Measurements from ENCODE around the gene SEMA4D.
A peak's percentile ranks its signal among the peaks of the same experiment; 100 is the strongest.

Gene SEMA4D

DNA sequence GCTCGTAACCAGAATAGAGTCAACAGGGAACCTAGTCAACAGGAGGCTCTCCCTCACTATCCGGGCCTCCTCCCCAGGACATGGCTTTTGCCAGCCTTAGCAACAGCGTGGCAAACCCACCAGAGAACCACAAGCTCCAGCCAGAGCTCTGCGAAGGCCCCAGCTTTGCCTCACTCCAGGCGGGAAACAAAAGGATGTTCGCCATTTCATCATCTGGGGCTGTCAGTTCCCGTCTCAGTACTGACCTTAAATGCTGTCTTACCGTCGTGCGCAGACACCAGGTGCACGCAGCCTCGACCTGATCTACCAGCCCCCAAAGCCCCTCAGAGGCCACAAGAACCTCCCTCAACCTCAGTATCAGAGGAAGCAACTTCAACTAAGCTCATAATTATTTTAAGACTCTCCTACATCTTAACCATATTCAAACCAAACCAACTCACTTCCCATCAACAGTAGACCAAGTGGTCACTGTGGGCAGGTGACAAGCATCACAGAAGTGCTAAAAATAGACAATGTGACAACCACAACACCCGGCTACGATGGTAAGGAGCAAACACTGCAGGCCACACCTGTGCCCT is 71.4 kb downstream of the SEMA4D start:
- H3K4me1 Mint-ChIP-seq, result no peaks in the 10 kb centered on the region
- no peaks in the 10 kb centered on the region for H3K36me3 Mint-ChIP-seq (ENCODE audit: low read depth)
- H3K9me3 Mint-ChIP-seq, result no peaks in the 10 kb centered on the region
- no peak overlapping the region for H3K4me3 Mint-ChIP-seq
- no peaks in the 10 kb centered on the region for H3K27me3 Mint-ChIP-seq (ENCODE audit: low read depth)
- TF ChIP-seq, protein P1, sequence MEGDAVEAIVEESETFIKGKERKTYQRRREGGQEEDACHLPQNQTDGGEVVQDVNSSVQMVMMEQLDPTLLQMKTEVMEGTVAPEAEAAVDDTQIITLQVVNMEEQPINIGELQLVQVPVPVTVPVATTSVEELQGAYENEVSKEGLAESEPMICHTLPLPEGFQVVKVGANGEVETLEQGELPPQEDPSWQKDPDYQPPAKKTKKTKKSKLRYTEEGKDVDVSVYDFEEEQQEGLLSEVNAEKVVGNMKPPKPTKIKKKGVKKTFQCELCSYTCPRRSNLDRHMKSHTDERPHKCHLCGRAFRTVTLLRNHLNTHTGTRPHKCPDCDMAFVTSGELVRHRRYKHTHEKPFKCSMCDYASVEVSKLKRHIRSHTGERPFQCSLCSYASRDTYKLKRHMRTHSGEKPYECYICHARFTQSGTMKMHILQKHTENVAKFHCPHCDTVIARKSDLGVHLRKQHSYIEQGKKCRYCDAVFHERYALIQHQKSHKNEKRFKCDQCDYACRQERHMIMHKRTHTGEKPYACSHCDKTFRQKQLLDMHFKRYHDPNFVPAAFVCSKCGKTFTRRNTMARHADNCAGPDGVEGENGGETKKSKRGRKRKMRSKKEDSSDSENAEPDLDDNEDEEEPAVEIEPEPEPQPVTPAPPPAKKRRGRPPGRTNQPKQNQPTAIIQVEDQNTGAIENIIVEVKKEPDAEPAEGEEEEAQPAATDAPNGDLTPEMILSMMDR (IDR thresholded peaks at IDR 0.05; ENCODE audit: unreplicated experiment in 3 of 3), result no peak
- peak overlapping the region in 1 of 3 experiments; percentile 20 for H3K27ac Mint-ChIP-seq

DNA sequence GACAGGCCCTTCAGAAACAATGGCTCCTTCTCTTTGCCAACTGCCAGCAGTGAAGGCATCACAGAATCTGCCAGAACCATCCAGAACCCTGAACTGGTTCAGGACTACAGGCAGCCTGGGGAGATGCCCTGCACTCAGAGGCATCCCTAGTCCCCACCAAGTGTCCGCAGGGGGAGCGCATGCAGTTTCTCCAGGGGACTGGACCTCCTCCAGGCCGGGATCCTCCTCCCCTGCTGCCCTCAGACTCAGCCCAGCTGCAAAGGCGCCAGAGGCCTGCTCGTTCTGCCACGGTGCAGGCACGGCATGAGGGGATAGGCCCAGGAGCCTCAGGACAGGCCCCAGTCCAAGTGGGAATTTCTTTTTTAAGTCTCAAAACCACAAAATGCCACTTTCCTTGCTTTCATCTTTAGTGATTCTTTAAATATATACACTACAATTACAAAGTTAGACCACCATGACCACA is 72.0 kb downstream of the SEMA4D start:
- Mint-ChIP-seq H3K4me1 (no peaks in the 10 kb centered on the region), H3K4me3 (no peak overlapping the region), H3K27me3 (ENCODE audit: low read depth) (no peaks in the 10 kb centered on the region), H3K9me3 (no peaks in the 10 kb centered on the region), H3K27ac (no peak overlapping the region), H3K36me3 (ENCODE audit: low read depth) (no peaks in the 10 kb centered on the region)
- TF ChIP-seq, protein P1 (IDR thresholded peaks at IDR 0.05; ENCODE audit: unreplicated experiment in 3 of 3), result no peak

DNA sequence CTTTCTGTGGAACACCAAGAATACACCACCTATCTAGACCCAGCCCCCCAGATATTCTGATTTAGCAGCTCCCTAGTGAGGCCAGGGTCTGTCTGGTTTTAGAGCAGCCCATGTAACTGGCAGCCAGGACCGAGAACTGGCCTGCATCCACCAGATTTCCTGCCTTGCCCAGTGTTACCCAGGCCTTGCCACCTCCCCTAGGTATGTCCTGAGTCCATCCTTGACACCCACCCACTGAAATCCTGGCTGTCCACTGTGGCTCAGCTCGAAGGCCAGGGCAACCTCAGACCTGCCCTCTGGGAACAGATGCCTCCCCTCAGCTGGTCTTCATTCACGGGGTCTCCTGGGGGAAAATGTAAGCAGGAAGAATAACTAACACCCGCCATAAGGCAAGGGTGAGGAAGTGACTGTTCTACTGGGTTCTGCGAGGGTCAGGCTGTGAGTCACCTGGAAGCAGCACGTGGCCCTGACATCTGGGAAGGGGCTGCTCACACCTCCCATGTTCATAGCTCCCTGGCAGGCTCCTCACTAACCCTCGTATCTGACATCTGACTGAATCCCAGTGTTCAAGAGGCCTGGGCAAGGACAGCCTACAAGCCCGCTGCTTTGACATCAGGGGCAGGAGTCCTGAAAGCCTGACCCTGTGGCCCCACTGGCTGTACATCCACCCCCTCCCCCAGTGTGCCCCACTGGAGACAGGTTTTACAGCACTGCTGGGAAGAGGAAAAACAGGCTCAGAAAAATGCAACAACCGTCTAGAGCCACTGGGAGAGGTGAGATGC is 72.7 kb downstream of the SEMA4D start:
- Mint-ChIP-seq H3K36me3 (ENCODE audit: low read depth) (no peaks in the 10 kb centered on the region), H3K27me3 (ENCODE audit: low read depth) (no peaks in the 10 kb centered on the region), H3K9me3 (no peaks in the 10 kb centered on the region), H3K27ac (no peak overlapping the region), H3K4me1 (no peaks in the 10 kb centered on the region), H3K4me3 (no peak overlapping the region)
- TF ChIP-seq, protein P1 (IDR thresholded peaks at IDR 0.05; ENCODE audit: unreplicated experiment in 3 of 3), result no peak

DNA sequence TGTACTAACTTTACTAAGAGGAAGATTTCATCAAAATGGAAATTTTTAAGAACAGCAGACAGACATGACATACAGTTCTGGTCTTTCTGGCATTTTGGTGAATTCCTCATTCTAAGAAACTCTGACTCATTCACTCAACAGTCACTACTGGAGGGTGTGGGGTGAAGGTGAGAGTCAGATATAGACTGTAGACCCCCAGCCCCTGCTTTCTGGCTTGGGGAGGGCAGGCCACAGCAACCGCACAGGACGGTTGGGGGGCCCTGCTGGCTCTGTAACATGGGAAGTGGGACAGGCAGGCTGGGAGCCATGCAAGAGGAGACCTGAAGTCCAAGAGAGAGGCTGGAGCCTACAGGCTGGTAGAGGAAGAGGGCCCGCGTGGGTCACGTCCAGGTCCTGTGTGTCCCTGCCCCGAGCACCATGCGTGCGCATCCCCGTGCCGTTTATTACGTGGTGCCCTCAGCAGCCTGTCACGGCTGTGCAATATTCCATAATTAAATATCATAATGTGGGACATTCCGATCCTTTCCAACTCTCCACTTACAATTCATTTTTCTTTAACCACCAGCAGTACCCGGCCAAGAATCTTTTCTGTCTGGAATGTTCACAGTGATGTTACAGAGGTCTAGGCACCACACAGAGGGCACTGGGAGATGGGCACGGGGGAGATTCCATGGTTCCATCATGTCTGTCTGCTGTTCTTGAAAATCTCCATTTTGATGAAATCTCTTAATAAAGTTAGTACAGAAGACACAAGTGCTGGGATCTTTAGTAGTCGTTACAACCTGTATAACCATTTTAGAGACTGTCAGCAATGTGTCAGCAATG is 75.5 kb downstream of the SEMA4D start:
- H3K27me3 Mint-ChIP-seq (ENCODE audit: low read depth), result no peaks in the 10 kb centered on the region
- TF ChIP-seq, protein P1 (IDR thresholded peaks at IDR 0.05; ENCODE audit: unreplicated experiment in 3 of 3), result no peak
- no peak overlapping the region for H3K27ac Mint-ChIP-seq
- H3K4me3 Mint-ChIP-seq, result no peak overlapping the region
- H3K36me3 Mint-ChIP-seq (ENCODE audit: low read depth), result no peaks in the 10 kb centered on the region
- H3K9me3 Mint-ChIP-seq, result no peaks in the 10 kb centered on the region
- H3K4me1 Mint-ChIP-seq, result peaks cover 17% of the 10 kb centered on the region

DNA sequence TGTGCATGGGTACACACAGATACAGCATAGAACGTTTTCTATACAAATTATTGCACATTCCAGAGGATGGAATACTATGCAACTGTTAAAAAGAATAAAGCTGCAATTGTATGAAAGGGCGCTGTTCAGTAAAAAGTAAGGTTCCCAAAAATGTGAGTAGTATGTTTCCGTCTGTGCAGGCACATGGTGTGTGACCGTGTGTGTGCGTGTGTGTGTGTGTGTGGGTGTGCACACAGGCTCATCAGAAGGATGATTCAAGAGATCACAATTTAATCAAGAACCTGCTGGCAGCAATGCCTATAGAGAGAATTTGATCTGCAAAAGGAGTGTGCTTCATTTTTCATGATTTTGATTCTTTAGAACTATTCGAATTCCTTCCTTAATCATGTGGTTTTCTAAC is 76.3 kb downstream of the SEMA4D start:
- Mint-ChIP-seq H3K27me3 (ENCODE audit: low read depth) (no peaks in the 10 kb centered on the region), H3K27ac (no peak overlapping the region), H3K9me3 (no peaks in the 10 kb centered on the region), H3K36me3 (ENCODE audit: low read depth) (no peaks in the 10 kb centered on the region), H3K4me3 (no peak overlapping the region), H3K4me1 (peaks cover 18% of the 10 kb centered on the region)
- TF ChIP-seq, protein P1 (IDR thresholded peaks at IDR 0.05; ENCODE audit: unreplicated experiment in 3 of 3), result no peak
